GM23248 (cell line): ENCODE measurements around the gene RUFY4. TPM values are rescaled to one million over a fixed set of nuclear protein-coding genes. Genes with fewer than 3 reads are reported as not detected.

Experiments used
- DNase-seq: peaks from one replicate; pipeline ENCODE4 v3.0.0-alpha.2; 2015
- H2AFZ ChIP-seq: fragments of 200-600 bp; sonication (generic); 2 replicates; pipeline ENCODE4 v1.6.1; 2016; ENCODE audit warnings: antibody characterized with exemption
- H3F3A ChIP-seq: fragments of 200-600 bp; sonication (generic); 2 replicates; pipeline ENCODE4 v1.6.1; 2016; ENCODE audit warnings: mild to moderate bottlenecking, antibody characterized with exemption, mixed run types; ENCODE audit not compliant: insufficient read depth
- H3K27ac ChIP-seq: fragments of 200-600 bp; sonication (generic); 2 replicates; pipeline ENCODE4 v1.5.1; 2016; ENCODE audit warnings: mild to moderate bottlenecking
- H3K27me3 ChIP-seq: fragments of 200-600 bp; sonication (generic); replicated peaks from 2 replicates; pipeline ENCODE4 v1.6.1; 2016; ENCODE audit warnings: mild to moderate bottlenecking; ENCODE audit not compliant: insufficient read depth
- H3K36me3 ChIP-seq: fragments of 200-600 bp; sonication (generic); 2 replicates; pipeline ENCODE4 v1.6.1; 2016; ENCODE audit warnings: low read depth, mild to moderate bottlenecking
- H3K4me1 ChIP-seq: fragments of 200-600 bp; sonication (generic); 2 replicates; pipeline ENCODE4 v1.6.1; 2016; ENCODE audit warnings: mild to moderate bottlenecking; ENCODE audit not compliant: insufficient read depth
- H3K4me2 ChIP-seq: fragments of 200-600 bp; sonication (generic); one replicate; pipeline ENCODE4 v1.6.1; 2016; ENCODE audit warnings: mild to moderate bottlenecking; ENCODE audit not compliant: unreplicated experiment
- H3K4me3 ChIP-seq: fragments of 200-600 bp; sonication (generic); 2 replicates; pipeline ENCODE4 v1.5.1; 2016; ENCODE audit warnings: mild to moderate bottlenecking
- H3K79me2 ChIP-seq: fragments of 200-600 bp; sonication (generic); 2 replicates; pipeline ENCODE4 v1.6.1; 2016; ENCODE audit warnings: mild to moderate bottlenecking; ENCODE audit not compliant: insufficient read depth
- H3K9ac ChIP-seq: fragments of 200-600 bp; sonication (generic); 2 replicates; pipeline ENCODE4 v1.6.1; 2016; ENCODE audit warnings: mild to moderate bottlenecking
- H3K9me2 ChIP-seq: fragments of 200-600 bp; sonication (generic); 2 replicates; pipeline ENCODE4 v1.6.1; 2016; ENCODE audit warnings: mixed run types, mild to moderate bottlenecking, moderate library complexity; ENCODE audit not compliant: insufficient read depth
- H3K9me3 ChIP-seq: fragments of 200-600 bp; sonication (generic); one replicate; pipeline ENCODE4 v1.6.1; 2017; ENCODE audit warnings: low read depth
- H4K20me1 ChIP-seq: fragments of 200-600 bp; sonication (generic); 2 replicates; pipeline ENCODE4 v1.6.0; 2016; ENCODE audit not compliant: insufficient read depth
- EZH2 ChIP-seq: fragments of 200-600 bp; sonication (generic); IDR thresholded peaks from 2 replicates; pipeline ENCODE4 v1.6.1; 2018; ENCODE audit warnings: antibody characterized with exemption, mild to moderate bottlenecking; ENCODE audit not compliant: insufficient read depth, poor library complexity, severe bottlenecking
- WGBS, 2 experiments: methylation state at CpG; one replicate each; pipeline ENCODE4 v1.1.6; 2015 to 2017; ENCODE audit warnings: low lambda C conversion rate in 2 of 2, low coverage in 1 of 2; ENCODE audit errors: missing lambda C conversion rate in 2 of 2; 5-methylcytosine and 5-hydroxymethylcytosine counted together
- in situ Hi-C: fragments of 300-500 bp; cut with MboI; formaldehyde crosslinking; loops from 2 replicates; pipeline ENCODE4 v1.15.0; 2020
- polyA plus RNA-seq: library from polyadenylated mRNA; unstranded; fragments of >200 nt; fragmentation: Nextera tagmentation; extraction: Ambion mirVana; gene quantifications from 2 replicates; pipeline ENCODE4 v1.2.1, GENCODE V29; 2016
- total RNA-seq: library from RNA; depleted of rRNA; stranded (reverse); fragments of >200 nt; shearing (Covaris generic); gene quantifications from 2 replicates; pipeline ENCODE4 v1.2.3, GENCODE V29; 2014; rRNA removed

Gene RUFY4
- total and polyA plus RNA-seq, 2 experiments from 2014 or later, result not detected

- 50 to 66% methylated on average over 4 of the region's 4 CpGs for WGBS, 2 experiments
- no peaks in the 10 kb centered on the region for H3K36me3 ChIP-seq
- no peak overlapping the region for H2AFZ ChIP-seq
- no peaks in the 10 kb centered on the region for H3K9me3 ChIP-seq
- no peak overlapping the region for H3K9ac ChIP-seq
- in situ Hi-C loops, result no loop called here
- DNase-seq, result no peak
- H4K20me1 ChIP-seq, result no peaks in the 10 kb centered on the region
- no peaks in the 10 kb centered on the region for H3F3A ChIP-seq
- no peaks in the 10 kb centered on the region for H3K4me1 ChIP-seq
- H3K27me3 ChIP-seq, result peaks cover 86% of the 10 kb centered on the region
- no peak for TF ChIP-seq EZH2
- no peak overlapping the region for H3K4me3 ChIP-seq
- H3K79me2 ChIP-seq, result no peaks in the 10 kb centered on the region
- H3K27ac ChIP-seq, result no peak overlapping the region
- H3K9me2 ChIP-seq, result no peaks in the 10 kb centered on the region
- no peak overlapping the region for H3K4me2 ChIP-seq
Measured at GRCh38 chr2:218138047-218138446, 69.0 kb downstream of the RUFY4 start.

Other genes with a start within 250 kb of the RUFY4 start
- gene TNS1, start 66.3 kb upstream of the RUFY4 start, total RNA-seq, result 99.3 and 104 TPM in 2 replicates
- gene TNS1, start 66.3 kb upstream of the RUFY4 start, polyA plus RNA-seq, result 78.6 and 81.6 TPM in 2 replicates
- not detected in 2 replicates for gene CXCR2, start 56.8 kb downstream of the RUFY4 start, total RNA-seq
- gene CXCR2, start 56.8 kb downstream of the RUFY4 start, polyA plus RNA-seq, result not detected in 2 replicates
- gene CXCR1, start 97.7 kb downstream of the RUFY4 start, total RNA-seq, result not detected in 2 replicates
- not detected in 2 replicates for gene CXCR1, start 97.7 kb downstream of the RUFY4 start, polyA plus RNA-seq
- 568 and 644 TPM in 2 replicates for gene ARPC2, start 147.9 kb downstream of the RUFY4 start, total RNA-seq
- gene ARPC2, start 147.9 kb downstream of the RUFY4 start, polyA plus RNA-seq, result 837 and 851 TPM in 2 replicates
- not detected in 2 replicates for gene GPBAR1, start 191.8 kb downstream of the RUFY4 start, total RNA-seq
- 0.14 TPM in 1 of 2 replicates, not detected in the other for gene GPBAR1, start 191.8 kb downstream of the RUFY4 start, polyA plus RNA-seq
- gene AAMP, start 200.9 kb downstream of the RUFY4 start, total RNA-seq, result 117 and 191 TPM in 2 replicates
- gene AAMP, start 200.9 kb downstream of the RUFY4 start, polyA plus RNA-seq, result 112 and 114 TPM in 2 replicates
- gene PNKD, start 201.3 kb downstream of the RUFY4 start, total RNA-seq, result 22.8 and 28.6 TPM in 2 replicates
- gene PNKD, start 201.3 kb downstream of the RUFY4 start, polyA plus RNA-seq, result 79.3 and 82.7 TPM in 2 replicates
- gene TMBIM1, start 223.2 kb downstream of the RUFY4 start, total RNA-seq, result 178 and 214 TPM in 2 replicates
- gene TMBIM1, start 223.2 kb downstream of the RUFY4 start, polyA plus RNA-seq, result 164 and 166 TPM in 2 replicates